Measurements from ENCODE around the gene WNT9A. TPM values are rescaled to one million over a fixed set of nuclear protein-coding genes. Genes with fewer than 3 reads are reported as not detected.

The WNT9A gene
- total and polyA plus RNA-seq, 12 donors: 0.39 to 27.9 (median 3.8) TPM

DNA sequence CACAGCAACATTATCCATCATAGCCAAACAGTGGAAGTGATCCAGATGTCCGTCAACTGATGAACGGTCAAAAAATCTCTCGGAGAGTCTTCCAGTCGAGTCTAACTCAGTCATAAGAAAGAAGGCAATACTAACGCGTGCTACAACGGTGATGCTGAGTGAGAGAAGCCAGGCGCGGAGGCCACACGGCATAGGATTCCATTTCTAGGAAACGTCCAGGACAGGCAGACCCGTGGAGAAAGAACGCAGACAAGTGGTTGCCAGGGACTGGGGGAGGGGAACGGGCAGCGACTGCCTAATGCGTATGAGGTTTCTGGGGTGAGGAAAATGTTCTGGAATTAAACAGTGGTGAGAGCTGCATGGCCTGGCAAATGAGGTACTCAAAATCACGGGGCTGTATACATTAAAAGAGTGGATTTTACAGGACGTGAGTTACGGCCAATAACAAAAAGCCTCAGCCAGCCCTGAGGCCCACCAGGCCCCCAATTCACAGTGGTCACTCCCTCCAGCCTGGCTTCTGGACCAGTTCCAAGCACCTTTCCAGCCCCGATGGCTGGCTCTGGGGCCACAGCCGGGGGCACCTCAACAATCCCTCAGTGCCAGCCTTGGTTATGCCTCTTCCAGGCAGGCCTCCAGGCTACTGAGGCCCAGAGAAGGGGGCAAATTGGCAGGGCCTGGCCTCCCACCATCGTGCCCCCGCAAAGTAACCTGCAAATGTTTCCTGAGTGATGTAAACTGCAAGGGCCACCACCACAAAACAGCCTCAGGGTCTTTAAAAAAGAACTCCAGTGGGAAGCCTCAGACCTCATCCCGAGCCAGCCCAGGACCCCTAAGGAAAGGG, 3.4 kb downstream of the WNT9A start:
- Histone ChIP-seq H3K4me1 (peaks cover 8 to 69% (median 53%) of the 10 kb centered on the region in 9 donors), H3K9me3 (no peaks in the 10 kb centered on the region), H3K27me3 (peaks cover 0 to 39% (median 0%) of the 10 kb centered on the region in 7 donors), H3K36me3 (no peaks in the 10 kb centered on the region), H3K4me3 (peak overlapping the region in 5 of 10 donors; percentile 10 to 47 (median 32)), H3K27ac (peak overlapping the region in 6 of 10 donors; percentile 80 to 92 (median 90))
- ATAC-seq (peak in 7 of 8 donors; percentile 3 to 68 (median 40)), DNase-seq (peak in 1 of 2 donors; percentile 82)
- no peak for TF ChIP-seq CTCF (IDR thresholded peaks at IDR 0.05)
- intact Hi-C loops (cut with DNase I): loop anchor here in 3 of 10 donors (10.0 kb wide), 2 partner anchors 60 to 400 kb away; no protein-coding TSS in a partner anchor
- WGBS, 2 donors: 58 to 68% methylated on average over 24 of the region's 24 CpGs

GRCh38 chr1:227943381-227944089, 4.2 kb downstream of the WNT9A start:
- ATAC-seq (no peak), DNase-seq (peak in 1 of 2 donors; percentile 2)
- TF ChIP-seq CTCF (IDR thresholded peaks at IDR 0.05): no peak
- 80 to 84% methylated on average over 12 of the region's 12 CpGs for WGBS, 2 donors
- Histone ChIP-seq H3K4me3 (peak overlapping the region in 6 of 10 donors; percentile 10 to 47 (median 32)), H3K36me3 (no peaks in the 10 kb centered on the region), H3K27me3 (peaks cover 0 to 32% (median 0%) of the 10 kb centered on the region in 7 donors), H3K27ac (peak overlapping the region in 6 of 10 donors; percentile 7 to 92 (median 90)), H3K4me1 (peaks cover 8 to 64% (median 48%) of the 10 kb centered on the region in 9 donors), H3K9me3 (no peaks in the 10 kb centered on the region)
- intact Hi-C loops (cut with DNase I): loop anchor here in 3 of 10 donors (10.0 kb wide), 2 partner anchors 59 to 399 kb away; no protein-coding TSS in a partner anchor

- H3K4me1 ChIP-seq: peaks cover 8 to 58% (median 43%) of the 10 kb centered on the region in 9 donors
- no peaks in the 10 kb centered on the region for H3K36me3 ChIP-seq
- H3K27me3 ChIP-seq: peaks cover 0 to 25% (median 0%) of the 10 kb centered on the region in 7 donors
- DNase-seq (peak in 1 of 2 donors; percentile 3), ATAC-seq (no peak)
- WGBS, 2 donors: 89 to 91% methylated on average over 8 of the region's 8 CpGs
- TF ChIP-seq CTCF (IDR thresholded peaks at IDR 0.05): no peak
- intact Hi-C loops (cut with DNase I): loop anchor here in 3 of 10 donors (10.0 kb wide), 2 partner anchors 58 to 398 kb away; no protein-coding TSS in a partner anchor
- no peaks in the 10 kb centered on the region for H3K9me3 ChIP-seq
- H3K4me3 ChIP-seq: peak overlapping the region in 5 of 10 donors; percentile 6 to 47 (median 32)
- peak overlapping the region in 4 of 10 donors; percentile 35 to 92 (median 90) for H3K27ac ChIP-seq
Observed at GRCh38 chr1:227942716-227943261, 4.9 kb downstream of the WNT9A start.
